GM19455 (cell line): ENCODE measurements around the gene CELSR1.

ENCODE experiments used
- ATAC-seq: cut with Tn5 transposase; IDR thresholded peaks from one replicate; pipeline ENCODE4 v1.9.1; 2021; ENCODE audit not compliant: unreplicated experiment

Gene CELSR1

GRCh38 chr22:46537225-46537945 is at the start of gene CELSR1:
CELSR1 (minus strand) TSS chr22:46537620; CDS start chr22:46537170, 450 bp downstream.
- ATAC-seq, result no peak

- peak; percentile 52 for ATAC-seq
Measured at GRCh38 chr22:46587061-46587460, 49.6 kb upstream of the CELSR1 start.

- ATAC-seq, result no peak
Measured at GRCh38 chr22:46586531-46587011, 49.2 kb upstream of the CELSR1 start.

- ATAC-seq, result no peak
Measured at GRCh38 chr22:46586123-46586519, 48.7 kb upstream of the CELSR1 start.

- no peak for ATAC-seq
Measured at GRCh38 chr22:46585340-46586122, 48.1 kb upstream of the CELSR1 start.

GRCh38 chr22:46584081-46584921 is 46.9 kb upstream of the CELSR1 start:
- ATAC-seq, result no peak

- no peak for ATAC-seq
Measured at GRCh38 chr22:46583571-46583970, 46.2 kb upstream of the CELSR1 start.

GRCh38 chr22:46582281-46582933 is 45.0 kb upstream of the CELSR1 start:
- no peak for ATAC-seq

GRCh38 chr22:46581538-46582244 is 44.3 kb upstream of the CELSR1 start:
- ATAC-seq, result no peak

GRCh38 chr22:46580940-46581537 is 43.6 kb upstream of the CELSR1 start:
- ATAC-seq, result no peak

GRCh38 chr22:46579751-46580449 is 42.5 kb upstream of the CELSR1 start:
- no peak for ATAC-seq

- no peak for ATAC-seq
Measured at GRCh38 chr22:46578824-46579561, 41.6 kb upstream of the CELSR1 start.

- ATAC-seq, result no peak
Measured at GRCh38 chr22:46578251-46578823, 40.9 kb upstream of the CELSR1 start.

GRCh38 chr22:46577368-46578249 is 40.2 kb upstream of the CELSR1 start:
- no peak for ATAC-seq

GRCh38 chr22:46576556-46577367 is 39.3 kb upstream of the CELSR1 start:
- ATAC-seq, result no peak

- no peak for ATAC-seq
Measured at GRCh38 chr22:46575911-46576555, 38.6 kb upstream of the CELSR1 start.
